NCI-H2107 treated with DMSO at 0.1 percent for 48 hours (cell line): Measurements from ENCODE around the gene SSRP1.
"Not testable (repeated sequence)": the region's sequence is repeated elsewhere in the genome, so short reads cannot be mapped to it uniquely, and the experiment has no call there.

Source experiments
- DNase-seq: peaks from one replicate; lab custom pipeline; 2025; ENCODE audit not compliant: unreplicated experiment; lab: John Stamatoyannopoulos, UW

SSRP1 gene

DNA sequence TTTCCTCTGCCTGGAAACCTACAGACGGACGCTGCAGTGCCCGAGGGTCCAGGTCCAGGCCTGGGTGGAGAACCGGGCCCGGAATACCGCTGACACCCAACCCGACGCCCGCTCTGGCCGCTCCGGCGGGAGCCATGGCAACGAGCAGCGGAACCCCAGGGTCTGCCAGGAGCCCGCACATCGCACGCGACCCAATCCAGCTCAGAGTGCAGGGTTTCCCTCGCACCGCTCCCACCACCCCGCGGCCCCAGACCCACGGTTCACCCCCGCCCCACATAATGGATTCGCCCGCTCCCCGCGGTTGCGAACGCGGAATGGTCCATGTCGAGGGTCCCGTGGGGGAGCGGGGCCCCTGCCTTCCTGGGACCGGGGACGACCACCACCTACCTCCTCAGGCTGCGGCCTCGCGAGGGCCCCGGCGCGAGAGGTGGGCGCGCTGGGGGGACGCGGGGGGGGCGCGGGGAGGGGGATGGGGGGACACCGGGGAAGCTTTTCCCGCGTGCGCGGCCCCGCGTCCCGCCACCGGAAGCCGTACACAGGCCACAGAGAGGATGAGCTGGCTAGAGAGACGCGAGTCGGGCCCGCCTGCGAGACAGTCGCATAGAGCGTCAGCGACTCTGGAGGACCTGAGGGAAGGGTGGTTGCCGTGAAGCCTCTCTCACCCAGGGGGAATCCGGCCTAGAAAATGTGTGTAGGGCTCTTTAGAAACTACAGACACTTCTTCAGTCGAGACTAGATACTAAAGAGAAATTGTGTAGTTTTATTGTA lies at the start of gene SSRP1:
Gene SSRP1, minus strand, starts transcription at position 550 of the 768 bp plus-strand sequence. CDS start 771 bp downstream, outside the sequence.
- peak; percentile 74 for DNase-seq

GRCh38 chr11:57380975-57381374 lies 45.3 kb upstream of the SSRP1 start, which contains the start of gene PRG3:
TSS of gene PRG3 (minus strand) at chr11:57381150. CDS start at chr11:57380708, 442 bp downstream.
- no peak for DNase-seq

DNA sequence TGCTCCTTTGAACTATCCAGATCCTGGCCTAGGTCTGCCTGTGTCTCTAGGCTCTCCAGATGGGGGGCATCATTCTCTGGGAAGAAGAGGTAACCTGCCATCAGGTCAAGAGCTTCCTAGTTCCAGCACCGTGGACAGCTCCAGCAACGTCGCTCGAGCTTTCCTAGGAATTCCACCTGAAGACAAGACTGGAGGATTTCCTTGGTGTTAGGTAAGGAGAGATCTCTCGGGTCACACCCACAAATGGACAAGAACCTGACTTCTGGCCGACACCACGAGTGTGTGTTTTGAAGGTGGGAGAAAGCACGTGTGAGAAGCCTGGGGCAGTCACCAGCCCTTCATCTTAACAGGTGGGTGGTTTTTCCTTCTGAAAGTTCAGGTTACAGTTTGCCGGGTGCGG lies 44.0 kb upstream of the SSRP1 start:
- DNase-seq: no peak

DNA sequence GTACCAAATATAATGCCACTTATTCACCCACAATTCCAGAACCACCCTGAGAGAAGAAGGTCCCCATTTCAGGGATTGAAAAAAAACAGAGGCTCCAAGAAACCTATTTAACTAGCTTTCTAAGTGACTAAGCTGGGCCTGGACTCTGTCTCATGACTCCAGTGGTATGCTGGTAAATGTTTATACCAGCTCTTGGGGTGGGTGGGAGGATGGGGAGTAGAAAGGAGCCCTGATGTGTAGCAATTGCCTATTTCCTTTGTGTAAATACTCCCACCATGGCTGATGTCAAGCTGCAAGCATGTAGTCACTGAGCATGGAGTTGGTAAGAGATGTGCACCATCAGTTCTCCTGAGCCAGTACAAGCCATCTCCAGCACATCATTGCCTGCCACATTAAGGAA lies 42.5 kb upstream of the SSRP1 start:
- DNase-seq: no peak

DNA sequence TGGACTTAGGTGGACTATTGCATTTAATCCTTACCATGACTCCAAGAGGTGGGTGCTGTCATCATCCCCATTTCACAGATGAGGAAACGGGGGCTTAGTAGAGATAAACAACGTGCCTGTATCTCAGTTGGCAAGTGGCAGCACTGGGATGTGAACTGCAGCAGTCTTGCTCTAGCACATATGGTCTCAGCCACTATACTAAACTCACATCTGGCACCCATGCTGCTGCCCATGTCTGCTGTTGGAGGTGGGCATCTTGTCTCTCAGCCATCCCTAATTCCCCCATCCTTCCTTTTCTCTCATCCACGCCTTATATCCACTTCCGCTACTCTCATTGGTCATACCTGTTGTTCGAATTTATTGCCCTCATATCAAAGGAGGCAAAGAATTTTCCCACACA lies 41.4 kb upstream of the SSRP1 start:
- DNase-seq: no peak

DNA sequence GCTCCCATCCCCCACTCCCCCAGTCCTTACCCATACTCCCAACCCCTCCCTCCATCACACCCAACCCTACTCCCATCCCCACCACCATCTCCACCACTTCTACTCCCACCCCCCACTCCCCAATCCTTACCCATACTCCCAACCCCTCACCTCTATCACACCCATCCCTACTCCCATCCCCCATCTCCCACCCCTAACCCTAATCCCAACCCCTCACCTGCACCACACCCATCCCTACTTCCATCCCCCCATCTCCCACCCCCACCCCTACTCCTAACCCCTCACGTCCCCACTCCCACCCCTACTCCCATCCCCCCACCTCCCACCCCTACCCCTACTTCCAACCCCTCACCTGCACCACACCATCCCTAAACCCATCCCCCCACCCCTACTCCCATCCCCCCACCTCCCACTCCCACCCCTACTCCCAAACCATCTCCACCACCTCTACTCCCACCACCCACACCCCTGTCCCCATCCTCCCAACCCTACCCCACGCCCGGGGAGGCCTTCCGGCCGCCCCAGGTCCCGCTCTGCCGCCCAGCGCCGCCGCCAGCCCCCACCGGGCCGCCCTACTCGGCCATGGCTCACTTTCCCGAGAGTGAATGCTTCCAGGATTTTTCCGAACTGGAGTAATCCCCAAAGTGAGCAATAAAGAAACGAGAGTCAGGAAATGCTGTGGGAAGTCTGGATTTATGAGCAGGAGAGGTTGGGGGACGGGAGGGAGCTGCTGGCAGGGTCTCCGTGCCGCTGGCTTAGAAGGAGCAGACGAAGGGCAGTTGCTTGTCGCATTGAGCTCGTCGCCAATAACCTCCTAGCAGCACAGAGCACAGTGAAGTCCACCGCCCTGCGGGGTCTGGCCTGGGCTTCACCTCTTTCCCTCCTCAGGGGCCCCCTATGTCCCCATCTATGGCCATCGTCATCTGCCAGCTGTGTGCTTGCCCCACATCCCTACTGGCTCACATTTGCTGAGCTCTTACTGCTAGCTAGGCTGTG lies 40.7 kb upstream of the SSRP1 start:
- DNase-seq: no peak

- DNase-seq: no peak
Measured at GRCh38 chr11:57375490-57375889, 39.8 kb upstream of the SSRP1 start.

DNA sequence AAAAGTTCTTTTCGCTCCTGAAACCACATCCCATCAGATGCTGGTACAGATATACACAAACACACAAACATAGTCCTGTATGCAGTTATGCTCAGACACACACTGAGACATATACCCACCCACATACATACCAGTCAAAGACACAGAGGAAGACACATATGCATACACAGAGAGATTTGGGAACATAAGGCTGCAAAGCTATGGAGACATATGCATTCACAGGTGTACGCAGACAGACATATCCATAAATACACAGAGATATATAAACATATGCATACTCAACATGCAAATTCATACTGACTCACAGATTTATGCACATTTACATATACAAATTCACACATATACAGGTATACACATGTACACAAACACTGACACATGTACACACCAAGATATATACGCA lies 39.3 kb upstream of the SSRP1 start:
- no peak for DNase-seq

- no peak for DNase-seq
Measured at GRCh38 chr11:57373146-57373545, 37.5 kb upstream of the SSRP1 start.

DNA sequence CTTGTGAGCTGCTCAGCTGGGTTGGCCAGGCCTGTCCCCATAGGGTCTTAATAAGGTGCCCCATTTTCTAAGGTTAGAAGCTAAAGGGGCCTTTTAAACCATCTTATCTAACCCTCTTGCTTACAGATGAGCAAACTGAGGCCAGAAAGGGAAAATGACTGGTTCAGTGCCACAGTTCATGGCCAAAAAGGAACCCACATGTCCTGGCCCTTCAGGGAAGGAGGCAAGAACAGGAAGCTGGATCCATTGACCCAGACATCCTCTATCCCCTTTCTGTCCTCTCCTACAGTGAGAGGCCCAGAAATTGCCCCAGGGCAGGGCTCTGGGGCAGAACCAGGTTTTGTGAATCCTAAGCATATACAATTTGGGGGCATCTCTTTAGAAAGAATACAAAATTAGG lies 35.2 kb upstream of the SSRP1 start:
- DNase-seq: no peak

DNA sequence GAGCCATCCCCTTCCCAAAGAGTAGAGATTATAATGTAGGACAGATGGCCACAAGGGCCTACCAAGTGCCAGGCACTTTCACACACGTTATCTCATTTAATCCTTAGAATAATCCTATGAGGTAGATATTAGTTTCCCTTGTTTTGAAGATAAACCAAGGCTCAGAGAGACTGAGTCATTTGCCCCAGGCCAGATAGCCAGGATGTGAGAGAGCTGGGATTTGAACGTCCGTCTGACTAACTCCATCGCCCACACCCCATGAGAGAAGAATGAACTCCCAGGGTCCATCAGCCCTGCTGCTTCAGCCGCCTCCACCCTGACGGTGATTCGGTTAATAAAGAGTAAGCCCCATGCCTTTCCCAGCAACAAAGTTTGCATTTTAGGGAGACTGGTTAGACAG lies 34.6 kb upstream of the SSRP1 start:
- DNase-seq: no peak

- DNase-seq: no peak
Measured at GRCh38 chr11:57368845-57369232, 33.1 kb upstream of the SSRP1 start.

GRCh38 chr11:57368106-57368844 lies 32.6 kb upstream of the SSRP1 start:
- no peak for DNase-seq

DNA sequence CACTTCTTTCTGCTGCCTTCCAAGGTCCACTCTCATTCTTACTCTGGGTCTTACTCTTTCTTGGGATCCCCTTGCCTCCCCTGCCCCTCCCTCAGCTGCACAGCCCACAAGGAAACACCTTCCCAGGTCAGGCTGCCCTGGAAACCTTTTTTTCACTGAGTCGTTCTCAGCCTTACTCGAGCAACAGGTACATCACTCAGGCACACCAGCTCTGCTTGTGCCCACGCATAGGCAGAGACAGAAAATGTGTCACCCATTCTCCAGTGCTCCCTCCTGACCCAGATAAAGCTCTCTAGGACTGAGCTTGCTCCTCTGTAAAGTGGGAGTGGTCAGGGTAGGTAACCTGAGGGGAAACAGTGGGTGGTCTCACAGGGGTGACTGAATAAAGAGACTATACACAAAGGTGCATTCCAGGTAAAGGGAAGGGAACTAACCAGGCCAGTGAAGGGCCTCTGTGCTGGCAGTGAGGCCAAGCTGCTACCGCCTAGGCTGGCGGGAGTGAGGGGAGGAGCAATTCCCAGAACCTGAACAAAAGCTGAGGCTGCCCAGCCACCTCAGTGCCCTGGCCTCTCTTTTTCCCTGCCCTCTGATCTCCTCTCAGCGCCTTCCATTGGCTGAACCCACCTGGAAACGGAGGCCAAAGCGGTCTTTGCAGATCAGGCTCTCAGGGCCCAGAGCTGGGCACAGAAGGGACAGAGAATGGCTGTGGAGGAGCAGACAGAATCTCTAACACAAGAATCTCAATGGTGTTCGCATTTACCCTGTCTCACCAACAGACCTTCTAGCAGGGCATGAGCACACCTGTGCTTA lies 29.4 kb upstream of the SSRP1 start:
- DNase-seq: no peak

DNA sequence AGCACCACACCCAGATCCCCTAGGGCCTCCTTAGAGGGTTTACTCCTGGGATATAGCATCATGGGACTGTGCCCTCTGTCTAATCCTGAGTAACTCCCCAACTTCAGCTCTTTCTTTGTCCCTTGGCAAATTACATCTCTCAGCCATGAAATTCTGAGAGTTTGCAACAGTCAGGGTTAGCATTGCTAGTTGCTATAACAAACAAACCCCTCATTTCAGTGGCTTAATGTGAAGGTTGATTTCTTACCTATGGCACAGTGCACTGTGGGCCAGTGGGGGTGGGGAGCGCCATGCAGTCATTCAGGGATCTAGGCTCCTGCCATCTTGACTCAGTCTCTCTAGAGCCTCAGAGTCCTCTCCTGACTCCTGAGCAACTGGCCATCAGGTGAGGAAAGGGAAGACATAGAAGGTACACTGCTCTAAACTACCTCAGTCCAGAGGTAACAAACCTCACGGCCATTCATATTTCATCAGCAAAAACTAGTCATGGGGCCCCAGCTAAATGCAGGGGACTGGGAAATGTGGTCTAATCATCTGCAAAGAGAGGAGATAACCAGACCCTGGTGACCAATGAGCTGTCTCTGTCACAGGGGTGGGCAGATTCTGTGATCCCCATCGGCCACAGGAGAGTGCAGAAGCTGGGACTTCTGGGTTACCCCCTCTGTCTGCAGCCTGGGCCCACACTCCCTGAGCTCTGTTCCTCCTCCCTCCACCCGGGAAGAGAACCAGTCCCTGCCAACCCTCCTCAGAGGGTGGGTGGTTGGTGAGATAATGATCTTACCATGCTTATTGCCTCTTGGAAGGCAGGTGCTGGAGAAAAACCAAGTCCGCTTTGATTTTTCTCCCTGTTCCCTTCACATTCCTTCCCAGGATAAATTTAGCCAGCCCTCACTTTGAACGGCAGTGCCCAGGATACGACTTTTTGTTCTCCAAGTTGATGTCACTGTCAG lies 27.7 kb upstream of the SSRP1 start:
- DNase-seq: no peak

DNA sequence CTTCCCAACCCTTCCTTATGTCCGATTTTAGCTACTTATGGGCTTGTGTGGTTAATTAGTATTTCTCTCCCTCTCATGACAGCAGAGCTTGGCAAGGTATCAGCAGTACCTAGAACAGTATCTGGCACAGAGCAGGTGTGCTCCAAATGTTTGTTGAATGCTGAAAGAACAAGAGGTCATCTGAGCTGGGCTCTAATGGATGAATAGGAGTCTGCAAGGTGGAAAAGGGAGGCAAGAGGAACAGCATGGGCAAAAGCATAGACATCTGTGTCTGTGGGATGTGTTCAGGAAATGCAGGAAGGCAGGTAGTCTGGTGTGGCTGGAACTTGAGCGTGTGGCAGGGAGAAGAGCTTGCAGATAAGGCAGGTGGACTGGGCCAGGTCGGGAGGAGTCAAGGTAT lies 26.2 kb upstream of the SSRP1 start:
- no peak for DNase-seq

DNA sequence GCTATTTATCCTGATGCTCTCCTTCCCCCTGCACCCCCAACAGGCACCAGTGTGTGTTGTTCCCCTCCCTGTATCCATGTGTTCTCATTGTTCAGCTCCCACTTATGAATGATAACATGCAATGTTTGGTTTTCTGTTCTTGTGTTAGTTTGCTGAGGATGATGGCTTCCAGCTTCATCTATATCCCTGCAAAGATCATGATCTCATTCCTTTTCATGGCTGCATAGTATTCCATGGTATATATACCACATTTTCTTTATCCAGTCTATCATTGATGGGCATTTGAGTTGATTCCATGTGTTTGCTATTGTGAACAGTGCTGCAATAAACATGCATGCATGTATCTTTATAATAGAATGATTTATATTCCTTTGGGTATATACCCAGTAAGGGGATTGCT lies 25.7 kb upstream of the SSRP1 start:
- not testable (repeated sequence) for DNase-seq

DNA sequence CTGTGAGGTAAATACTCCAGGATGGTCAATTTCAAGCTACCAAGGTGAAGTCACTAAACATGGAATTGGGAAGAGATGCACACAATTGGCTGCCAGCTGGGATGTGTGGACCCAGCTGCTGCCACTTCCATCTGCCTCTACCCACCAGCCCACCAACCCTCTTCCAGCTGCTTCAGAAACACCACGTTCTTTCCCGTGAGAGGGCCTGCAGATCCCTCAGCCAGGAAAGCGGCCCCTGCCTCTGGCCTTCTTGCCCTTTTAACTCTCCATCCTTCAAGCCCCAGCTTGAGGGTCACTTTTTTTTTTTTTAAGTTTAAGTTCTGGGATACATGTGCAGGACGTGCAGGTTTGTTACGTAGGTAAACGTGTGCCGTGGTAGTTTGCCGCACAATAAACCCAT lies 25.3 kb upstream of the SSRP1 start:
- no peak for DNase-seq
